Endothelial cell of umbilical vein (primary cell): ENCODE results near the gene PANX3. TPM values are rescaled to one million over a fixed set of nuclear protein-coding genes. Genes with fewer than 3 reads are reported as not detected.

Experiments
- BruUV-seq: library from RNA; stranded (reverse); fragments of 400-500 nt; replicated peaks from 2 replicates; lab custom pipeline; 2021; lab: Mats Ljungman, UMichigan
- CTCF ChIA-PET: fragments of 300-600, 350-600 bp; sonication (Branson Sonifier 250); formaldehyde crosslinking; loops from one replicate; lab custom pipeline; 2021; ENCODE audit warnings: antibody characterized with exemption, inconsistent platforms; lab: Charles Lee
- POLR2A ChIA-PET: fragments of 300-600, 350-600 bp; sonication (Branson Sonifier 250); formaldehyde crosslinking; loops from one replicate; lab custom pipeline; 2021; ENCODE audit warnings: antibody characterized with exemption, inconsistent platforms; lab: Charles Lee
- DNase-seq: peaks from one replicate; pipeline ENCODE4 v3.0.0-alpha.2; 2011; ENCODE audit warnings: low read depth, low spot score
- FAIRE-seq: peaks from 2 replicates; lab custom pipeline; 2011; peaks lifted over from hg19 to GRCh38; lab: Jason Lieb, UNC
- H2AFZ ChIP-seq: 2 replicates; pipeline ENCODE4 v1.6.0; 2012; ENCODE audit warnings: low read depth, low read length, control low read depth, inconsistent platforms
- H3K27ac ChIP-seq: 2 replicates; pipeline ENCODE4 v1.5.1; 2011; ENCODE audit warnings: low read depth, mild to moderate bottlenecking, control low read depth, low read length, moderate library complexity; ENCODE audit not compliant: insufficient read depth
- H3K27me3 ChIP-seq, 2 experiments: 2 replicates each; pipeline versions ENCODE4 v1.6.0 to v1.6.1; 2011; ENCODE audit warnings: low read length in 2 of 2, mixed read lengths in 1 of 2; ENCODE audit not compliant: control insufficient read depth in 2 of 2, insufficient read depth in 2 of 2
- H3K36me3 ChIP-seq, 2 experiments: 2 replicates in 1 of 2; 3 replicates in 1 of 2; pipeline ENCODE4 v1.5.1; 2011; ENCODE audit warnings: low read length in 2 of 2, mild to moderate bottlenecking in 1 of 2, moderate library complexity in 1 of 2; ENCODE audit not compliant: control insufficient read depth in 2 of 2, insufficient read depth in 2 of 2; ENCODE audit errors: extremely low read depth in 1 of 2
- H3K4me1 ChIP-seq: 3 replicates; pipeline ENCODE4 v1.5.1; 2011; ENCODE audit warnings: mild to moderate bottlenecking, low read length; ENCODE audit not compliant: control insufficient read depth, insufficient read depth; ENCODE audit errors: extremely low read depth
- H3K4me2 ChIP-seq: 2 replicates; pipeline ENCODE4 v1.6.1; 2011; ENCODE audit warnings: low read length, control low read depth, mixed read lengths; ENCODE audit not compliant: insufficient read depth
- H3K4me3 ChIP-seq, 3 experiments: fragments of 200-600 bp in 1 of 3; sonication (generic), shearing (Covaris generic) in 1 of 3; replicated peaks in 1 of 3; 2 replicates each; pipeline ENCODE4 v1.5.1; 2011 to 2016; ENCODE audit warnings: control low read depth in 3 of 3, low read length in 3 of 3, mild to moderate bottlenecking in 2 of 3, inconsistent platforms in 1 of 3, low read depth in 1 of 3, moderate library complexity in 1 of 3; ENCODE audit not compliant: insufficient read depth in 1 of 3
- H3K79me2 ChIP-seq: 2 replicates; pipeline ENCODE4 v1.6.0; 2012; ENCODE audit warnings: low read length, inconsistent platforms; ENCODE audit not compliant: control insufficient read depth, insufficient read depth
- H3K9ac ChIP-seq: replicated peaks from 2 replicates; pipeline ENCODE3; 2011; ENCODE audit warnings: low read length, control low read depth; ENCODE audit not compliant: insufficient read depth; ENCODE audit errors: extremely low read depth
- H3K9me1 ChIP-seq: replicated peaks from 3 replicates; pipeline ENCODE4 v1.6.0; 2011; ENCODE audit warnings: mild to moderate bottlenecking, low read length; ENCODE audit not compliant: control insufficient read depth, insufficient read depth; ENCODE audit errors: extremely low read depth
- H3K9me3 ChIP-seq: replicated peaks from 2 replicates; pipeline ENCODE4 v1.5.1; 2012; ENCODE audit warnings: low read length, inconsistent platforms; ENCODE audit not compliant: control insufficient read depth, insufficient read depth
- H4K20me1 ChIP-seq: replicated peaks from 2 replicates; pipeline ENCODE3; 2011; ENCODE audit warnings: mild to moderate bottlenecking, low read length; ENCODE audit not compliant: control insufficient read depth, insufficient read depth; ENCODE audit errors: extremely low read depth
- CTCF ChIP-seq, 2 donors: IDR thresholded peaks; 1 replicate in 1 of 2; 2 replicates in 1 of 2; pipeline ENCODE4 v1.5.1; 2011; ENCODE audit warnings: low read length in 2 of 2, mild to moderate bottlenecking in 2 of 2, moderate library complexity in 2 of 2, control low read depth in 1 of 2, inconsistent platforms in 1 of 2, low read depth in 1 of 2; ENCODE audit not compliant: insufficient read depth in 1 of 2; ENCODE audit errors: extremely low read depth in 1 of 2
- EZH2 ChIP-seq: IDR thresholded peaks from 2 replicates; pipeline ENCODE4 v1.6.1; 2012; ENCODE audit warnings: borderline replicate concordance, low read depth, mild to moderate bottlenecking, moderate library complexity, low read length, inconsistent platforms; ENCODE audit not compliant: severe bottlenecking
- FOS ChIP-seq: IDR thresholded peaks from 2 replicates; pipeline ENCODE4 v1.6.1; 2011; ENCODE audit warnings: mild to moderate bottlenecking, low read length, moderate library complexity, borderline replicate concordance; ENCODE audit not compliant: insufficient read depth
- GATA2 ChIP-seq: IDR thresholded peaks from 2 replicates; pipeline ENCODE4 v1.7.0; 2011; ENCODE audit warnings: low read depth, mild to moderate bottlenecking, moderate library complexity, mixed read lengths, low read length; ENCODE audit not compliant: insufficient read length, insufficient read depth
- JUN ChIP-seq: IDR thresholded peaks from 2 replicates; pipeline ENCODE4 v1.6.1; 2011; ENCODE audit warnings: borderline replicate concordance, low read depth; ENCODE audit not compliant: insufficient read length, insufficient read depth
- MAX ChIP-seq: IDR thresholded peaks from 2 replicates; pipeline ENCODE4 v1.6.1; 2011; ENCODE audit not compliant: insufficient read depth, insufficient read length
- MYC ChIP-seq: IDR thresholded peaks from one replicate; pipeline ENCODE4 v1.6.1; 2011; ENCODE audit warnings: mild to moderate bottlenecking, low read depth, low read length
- POLR2A ChIP-seq: IDR thresholded peaks from 2 replicates; pipeline ENCODE4 v1.6.1; 2012; ENCODE audit warnings: low read depth, mild to moderate bottlenecking, control low read depth, low read length
- POLR2AphosphoS5 ChIP-seq: IDR thresholded peaks from 2 replicates; pipeline ENCODE4 v1.6.1; 2012; ENCODE audit warnings: low read depth, mild to moderate bottlenecking, control low read depth, low read length, moderate library complexity; ENCODE audit not compliant: insufficient read depth
- dilution Hi-C: fragments of 300-500 bp; cut with MboI; formaldehyde crosslinking; loops from one replicate; pipeline ENCODE4 v1.15.0; 2019; ENCODE audit warnings: low sequenced_read_pairs; ENCODE audit not compliant: extremely low pct_ligation_motif_present
- intact Hi-C: fragments of 100-400 bp; cut with micrococcal nuclease; formaldehyde crosslinking; loops from one replicate; pipeline ENCODE4 v1.10.0; 2022
- polyA plus RNA-seq, 4 experiments: library from polyadenylated mRNA; depleted of rRNA in 3 of 4; stranded (reverse) in 3 of 4; unstranded in 1 of 4; fragments of >200 nt; gene quantifications; 2 replicates each; pipeline versions ENCODE4 v1.2.1 to v1.2.3, GENCODE V29; 2011 to 2012; ENCODE audit warnings: missing spikeins in 1 of 4
- total RNA-seq: library from RNA; stranded (reverse); gene quantifications from 2 replicates; pipeline ENCODE4 v1.2.3, GENCODE V29; 2021

PANX3 gene
- total and polyA plus RNA-seq, 2 donors (not counting 3 experiments of a cell fraction or from before 2014, with no cell fraction given), result not detected

GRCh38 chr11:124638500-124638899 is 27.3 kb downstream of the PANX3 start:
- H3K4me3 ChIP-seq, result no peak overlapping the region
- DNase-seq, result no peak
- FAIRE-seq, result no peak
- H3K79me2 ChIP-seq, result no peaks in the 10 kb centered on the region
- H3K27ac ChIP-seq, result no peak overlapping the region
- H3K4me2 ChIP-seq, result no peak overlapping the region
- H3K9me1 ChIP-seq, result no peaks in the 10 kb centered on the region
- TF ChIP-seq POLR2A (no peak), EZH2 (no peak), JUN (no peak), FOS (no peak), MAX (no peak), POLR2AphosphoS5 (no peak), GATA2 (no peak), CTCF (IDR thresholded peaks at IDR 0.05; ENCODE audit: extremely low read depth in 1 of 2, insufficient read depth in 1 of 2, low read depth in 1 of 2, low read length in 2 of 2) (no peak), MYC (no peak)
- dilution Hi-C loops (no loop called here), intact Hi-C loops (no loop called here)
- H2AFZ ChIP-seq, result no peak overlapping the region
- H3K9ac ChIP-seq, result no peak overlapping the region
- H3K9me3 ChIP-seq, result no peaks in the 10 kb centered on the region
- no peaks in the 10 kb centered on the region for H3K27me3 ChIP-seq
- peaks cover 4% of the 10 kb centered on the region for H3K4me1 ChIP-seq
- BruUV-seq, result no TSS peak
- no peaks in the 10 kb centered on the region for H4K20me1 ChIP-seq
- POLR2A ChIA-PET, result no interaction called here
- H3K36me3 ChIP-seq, result peaks cover 5 to 7% of the 10 kb centered on the region in 2 experiments
- CTCF ChIA-PET, result interaction anchor here (0.9 to 3.7 kb wide), 3 partner anchors 10 to 228 kb away, joined by 3 to 22 read pairs (median 3); partner anchors contain the start of gene ROBO3
